ENCODE results near the gene NUMB. TPM values are rescaled to one million over a fixed set of nuclear protein-coding genes. Genes with fewer than 3 reads are reported as not detected.
A peak's percentile ranks its signal among the peaks of the same experiment; 100 is the strongest.

The NUMB gene
- total RNA-seq (ENCODE audit: unreplicated experiment), result 218 TPM
- long read RNA-seq, transcript NUMB-215 (12 exons, 3,037 nt), result major isoform, 11 of 50 reads
- long read RNA-seq, partial matches to known transcripts, result 11 of 50 reads
- long read RNA-seq, other reads (novel, unspliced or antisense), result 21 of 50 reads

GRCh38 chr14:73458183-73458976 is at the start of gene NUMB:
Gene NUMB (minus strand): TSS chr14:73458546. CDS start chr14:73355751, 102,795 bp downstream.
- Mint-ChIP-seq H3K36me3 (ENCODE audit: low read depth, unreplicated experiment) (peaks cover 17% of the 10 kb centered on the region), H3K9me3 (ENCODE audit: unreplicated experiment) (no peaks in the 10 kb centered on the region), H3K4me3 (ENCODE audit: unreplicated experiment) (peak within 1 kb of the TSS; percentile 100), H3K27ac (ENCODE audit: unreplicated experiment) (peak within 1 kb of the TSS; percentile 97), H3K4me1 (ENCODE audit: unreplicated experiment) (peaks cover 58% of the 10 kb centered on the region), H3K27me3 (ENCODE audit: unreplicated experiment) (peaks cover 4% of the 10 kb centered on the region)
- DNase-seq (ENCODE audit: low spot score), result peak; percentile 92
- no peak for TF ChIP-seq CTCF (IDR thresholded peaks at IDR 0.05; ENCODE audit: unreplicated experiment)

GRCh38 chr14:73503648-73504047 is 45.3 kb upstream of the NUMB start:
- Mint-ChIP-seq H3K36me3 (ENCODE audit: low read depth, unreplicated experiment) (no peaks in the 10 kb centered on the region), H3K27ac (ENCODE audit: unreplicated experiment) (no peak overlapping the region), H3K4me1 (ENCODE audit: unreplicated experiment) (no peaks in the 10 kb centered on the region), H3K27me3 (ENCODE audit: unreplicated experiment) (no peaks in the 10 kb centered on the region), H3K9me3 (ENCODE audit: unreplicated experiment) (no peaks in the 10 kb centered on the region), H3K4me3 (ENCODE audit: unreplicated experiment) (no peak overlapping the region)
- DNase-seq (ENCODE audit: low spot score), result no peak
- no peak for TF ChIP-seq CTCF (IDR thresholded peaks at IDR 0.05; ENCODE audit: unreplicated experiment)

GRCh38 chr14:73502017-73502619 is 43.8 kb upstream of the NUMB start:
- Mint-ChIP-seq H3K4me1 (ENCODE audit: unreplicated experiment) (no peaks in the 10 kb centered on the region), H3K36me3 (ENCODE audit: low read depth, unreplicated experiment) (no peaks in the 10 kb centered on the region), H3K9me3 (ENCODE audit: unreplicated experiment) (no peaks in the 10 kb centered on the region), H3K27me3 (ENCODE audit: unreplicated experiment) (no peaks in the 10 kb centered on the region), H3K4me3 (ENCODE audit: unreplicated experiment) (no peak overlapping the region), H3K27ac (ENCODE audit: unreplicated experiment) (no peak overlapping the region)
- DNase-seq (ENCODE audit: low spot score), result no peak
- no peak for TF ChIP-seq CTCF (IDR thresholded peaks at IDR 0.05; ENCODE audit: unreplicated experiment)

- no peak overlapping the region for H3K4me3 Mint-ChIP-seq (ENCODE audit: unreplicated experiment)
- no peak for DNase-seq (ENCODE audit: low spot score)
- H3K9me3 Mint-ChIP-seq (ENCODE audit: unreplicated experiment), result no peaks in the 10 kb centered on the region
- peaks cover 5% of the 10 kb centered on the region for H3K4me1 Mint-ChIP-seq (ENCODE audit: unreplicated experiment)
- TF ChIP-seq CTCF (IDR thresholded peaks at IDR 0.05; ENCODE audit: unreplicated experiment), result no peak
- H3K36me3 Mint-ChIP-seq (ENCODE audit: low read depth, unreplicated experiment), result no peaks in the 10 kb centered on the region
- no peak overlapping the region for H3K27ac Mint-ChIP-seq (ENCODE audit: unreplicated experiment)
- no peaks in the 10 kb centered on the region for H3K27me3 Mint-ChIP-seq (ENCODE audit: unreplicated experiment)
These were observed 42.0 kb upstream of the NUMB start for GRCh38 chr14:73500360-73500759.

- Mint-ChIP-seq H3K36me3 (ENCODE audit: low read depth, unreplicated experiment) (no peaks in the 10 kb centered on the region), H3K27me3 (ENCODE audit: unreplicated experiment) (no peaks in the 10 kb centered on the region), H3K27ac (ENCODE audit: unreplicated experiment) (no peak overlapping the region), H3K4me3 (ENCODE audit: unreplicated experiment) (no peak overlapping the region), H3K9me3 (ENCODE audit: unreplicated experiment) (no peaks in the 10 kb centered on the region), H3K4me1 (ENCODE audit: unreplicated experiment) (peaks cover 26% of the 10 kb centered on the region)
- TF ChIP-seq CTCF (IDR thresholded peaks at IDR 0.05; ENCODE audit: unreplicated experiment), result no peak
- no peak for DNase-seq (ENCODE audit: low spot score)
These were observed 36.2 kb upstream of the NUMB start for GRCh38 chr14:73494593-73494992.

All from endothelial cell (in vitro differentiated cells).